MM.1S (cell line): ENCODE measurements around the gene TAF9B.
A peak's percentile ranks its signal among the peaks of the same experiment; 100 is the strongest.
"Not testable (repeated sequence)": the region's sequence is repeated elsewhere in the genome, so short reads cannot be mapped to it uniquely, and the experiment has no call there.

ENCODE experiments used
- DNase-seq: peaks from one replicate; pipeline ENCODE4 v3.0.0-alpha.2; 2015
- H2AFZ ChIP-seq: fragments of 300-600 bp; sonication (generic); 2 replicates; pipeline ENCODE4 v1.6.0; 2016; ENCODE audit warnings: antibody characterized with exemption, low read length
- H3F3A ChIP-seq: fragments of 300-600 bp; sonication (generic); 2 replicates; pipeline ENCODE4 v1.6.1; 2016; ENCODE audit warnings: mild to moderate bottlenecking, antibody characterized with exemption, low read length, moderate library complexity, mixed read lengths; ENCODE audit not compliant: insufficient read depth
- H3K27ac ChIP-seq: fragments of 300-600 bp; sonication (generic); 2 replicates; pipeline ENCODE4 v1.5.1; 2016; ENCODE audit warnings: mild to moderate bottlenecking, low read length
- H3K27me3 ChIP-seq: fragments of 300-600 bp; sonication (generic); replicated peaks from 2 replicates; pipeline ENCODE4 v1.6.0; 2016; ENCODE audit warnings: low read length; ENCODE audit not compliant: insufficient read depth
- H3K36me3 ChIP-seq: fragments of 300-600 bp; sonication (generic); replicated peaks from 2 replicates; pipeline ENCODE4 v1.6.1; 2016; ENCODE audit warnings: mild to moderate bottlenecking, low read length, mixed read lengths; ENCODE audit not compliant: insufficient read depth
- H3K4me1 ChIP-seq: fragments of 300-600 bp; sonication (generic); 2 replicates; pipeline ENCODE4 v1.6.1; 2016; ENCODE audit warnings: low read length, mixed read lengths
- H3K4me2 ChIP-seq: fragments of 300-600 bp; sonication (generic); 2 replicates; pipeline ENCODE4 v1.6.0; 2016; ENCODE audit warnings: low read depth, low read length
- H3K4me3 ChIP-seq: fragments of 300-600 bp; sonication (generic); 2 replicates; pipeline ENCODE4 v1.5.1; 2016; ENCODE audit warnings: low read length, mixed read lengths
- H3K79me2 ChIP-seq: fragments of 300-600 bp; sonication (generic); 2 replicates; pipeline ENCODE4 v1.6.1; 2016; ENCODE audit warnings: mixed run types, low read length, mixed read lengths
- H3K9ac ChIP-seq: fragments of 300-600 bp; sonication (generic); 2 replicates; pipeline ENCODE4 v1.6.1; 2016; ENCODE audit warnings: low read length, mixed read lengths
- H3K9me2 ChIP-seq: fragments of 300-600 bp; sonication (generic); replicated peaks from 2 replicates; pipeline ENCODE4 v1.6.1; 2016; ENCODE audit warnings: mild to moderate bottlenecking, low read length, mixed read lengths; ENCODE audit not compliant: insufficient read depth
- H3K9me3 ChIP-seq: fragments of 300-600 bp; sonication (generic); replicated peaks from 2 replicates; pipeline ENCODE4 v1.6.1; 2016; ENCODE audit warnings: mild to moderate bottlenecking, low read length, mixed read lengths; ENCODE audit not compliant: insufficient read depth
- H4K20me1 ChIP-seq: fragments of 300-600 bp; sonication (generic); 2 replicates; pipeline ENCODE4 v1.6.1; 2016; ENCODE audit warnings: mild to moderate bottlenecking, low read length, moderate library complexity, mixed read lengths; ENCODE audit not compliant: insufficient read depth
- CTCF ChIP-seq: fragments of 300-600 bp; sonication (generic); IDR thresholded peaks from 2 replicates; pipeline ENCODE4 v1.5.1; 2016; ENCODE audit warnings: antibody characterized with exemption, low read length, mixed read lengths
- EZH2 ChIP-seq: fragments of 300-600 bp; sonication (generic); optimal IDR thresholded peaks from 2 replicates; pipeline ENCODE3; 2017; ENCODE audit warnings: low read depth, mild to moderate bottlenecking, antibody characterized with exemption, low read length, mixed read lengths
- EZH2phosphoT487 ChIP-seq: fragments of 300-600 bp; sonication (generic); IDR thresholded peaks from 2 replicates; pipeline ENCODE4 v1.6.1; 2018; ENCODE audit warnings: antibody characterized with exemption, low read length

TAF9B gene

GRCh38 chrX:78102091-78102490, 37.4 kb downstream of the TAF9B start:
- H3K79me2 ChIP-seq, result peaks cover 30% of the 10 kb centered on the region
- peaks cover 7% of the 10 kb centered on the region for H4K20me1 ChIP-seq
- no peak overlapping the region for H3K27ac ChIP-seq
- H3K27me3 ChIP-seq, result no peaks in the 10 kb centered on the region
- no peak overlapping the region for H2AFZ ChIP-seq
- H3K9ac ChIP-seq, result no peak overlapping the region
- H3K4me1 ChIP-seq, result 0 out of 2 replicates have a peak, but pooled peaks cover 3% of the 10 kb centered on the region
- no peak overlapping the region for H3K4me2 ChIP-seq
- H3K9me3 ChIP-seq, result no peaks in the 10 kb centered on the region
- H3K4me3 ChIP-seq, result no peak overlapping the region
- H3K36me3 ChIP-seq, result no peaks in the 10 kb centered on the region
- H3F3A ChIP-seq, result peaks cover 4% of the 10 kb centered on the region
- no peak for DNase-seq
- TF ChIP-seq EZH2phosphoT487 (no peak), CTCF (no peak), EZH2 (no peak)
- H3K9me2 ChIP-seq, result no peaks in the 10 kb centered on the region

- TF ChIP-seq EZH2, result no peak
- no peak for TF ChIP-seq EZH2phosphoT487
- no peak for TF ChIP-seq CTCF
- H3K9me2 ChIP-seq, result no peaks in the 10 kb centered on the region
- no peak overlapping the region for H3K4me3 ChIP-seq
- no peaks in the 10 kb centered on the region for H4K20me1 ChIP-seq
- H3K79me2 ChIP-seq, result no peaks in the 10 kb centered on the region
- no peak overlapping the region for H3K9ac ChIP-seq
- H3K27ac ChIP-seq, result no peak overlapping the region
- no peaks in the 10 kb centered on the region for H3K27me3 ChIP-seq
- DNase-seq, result no peak
- no peaks in the 10 kb centered on the region for H3K9me3 ChIP-seq
- no peak overlapping the region for H2AFZ ChIP-seq
- H3F3A ChIP-seq, result no peaks in the 10 kb centered on the region
- no peaks in the 10 kb centered on the region for H3K4me1 ChIP-seq
- H3K4me2 ChIP-seq, result no peak overlapping the region
- no peaks in the 10 kb centered on the region for H3K36me3 ChIP-seq
Measured at GRCh38 chrX:78098108-78098507, 41.3 kb downstream of the TAF9B start.

- H3K9me2 ChIP-seq, result no peaks in the 10 kb centered on the region
- H3K4me2 ChIP-seq, result no peak overlapping the region
- no peak overlapping the region; the same call in 1 of the 2 replicates for H3K4me3 ChIP-seq
- no peak overlapping the region for H3K9ac ChIP-seq
- no peaks in the 10 kb centered on the region for H3K36me3 ChIP-seq
- H3K79me2 ChIP-seq, result no peaks in the 10 kb centered on the region
- no peaks in the 10 kb centered on the region for H3F3A ChIP-seq
- peak; percentile 22 for DNase-seq
- H3K9me3 ChIP-seq, result no peaks in the 10 kb centered on the region
- no peak overlapping the region for H3K27ac ChIP-seq
- peak overlapping the region; percentile 63 for H2AFZ ChIP-seq
- H3K4me1 ChIP-seq, result no peaks in the 10 kb centered on the region
- no peak for TF ChIP-seq EZH2phosphoT487
- no peak for TF ChIP-seq EZH2
- TF ChIP-seq CTCF, result peak; percentile 52
- no peaks in the 10 kb centered on the region for H4K20me1 ChIP-seq
- no peaks in the 10 kb centered on the region for H3K27me3 ChIP-seq
Measured at GRCh38 chrX:78092296-78092695, 47.2 kb downstream of the TAF9B start.

- not testable (repeated sequence) for H3K9me3 ChIP-seq
Measured at GRCh38 chrX:78081413-78081812, 58.0 kb downstream of the TAF9B start.

More at GRCh38 chrX:78081413-78081812, 58.0 kb downstream of the TAF9B start:
- not testable (repeated sequence) for H4K20me1 ChIP-seq, H3K4me1 ChIP-seq, H3K79me2 ChIP-seq, H3K36me3 ChIP-seq, H3K4me2 ChIP-seq, H3K27me3 ChIP-seq, DNase-seq, H2AFZ ChIP-seq, H3K9ac ChIP-seq, H3K27ac ChIP-seq, H3K4me3 ChIP-seq, H3F3A ChIP-seq, H3K9me2 ChIP-seq
